Endothelial cell of umbilical vein (primary cell): ENCODE results near the gene P2RX3. TPM values are rescaled to one million over a fixed set of nuclear protein-coding genes. Genes with fewer than 3 reads are reported as not detected.

ENCODE experiments used
- BruUV-seq: library from RNA; stranded (reverse); fragments of 400-500 nt; replicated peaks from 2 replicates; lab custom pipeline; 2021; lab: Mats Ljungman, UMichigan
- CTCF ChIA-PET: fragments of 300-600, 350-600 bp; sonication (Branson Sonifier 250); formaldehyde crosslinking; loops from one replicate; lab custom pipeline; 2021; ENCODE audit warnings: antibody characterized with exemption, inconsistent platforms; lab: Charles Lee
- POLR2A ChIA-PET: fragments of 300-600, 350-600 bp; sonication (Branson Sonifier 250); formaldehyde crosslinking; loops from one replicate; lab custom pipeline; 2021; ENCODE audit warnings: antibody characterized with exemption, inconsistent platforms; lab: Charles Lee
- DNase-seq: peaks from one replicate; pipeline ENCODE4 v3.0.0-alpha.2; 2011; ENCODE audit warnings: low read depth, low spot score
- FAIRE-seq: peaks from 2 replicates; lab custom pipeline; 2011; peaks lifted over from hg19 to GRCh38; lab: Jason Lieb, UNC
- H2AFZ ChIP-seq: 2 replicates; pipeline ENCODE4 v1.6.0; 2012; ENCODE audit warnings: low read depth, low read length, control low read depth, inconsistent platforms
- H3K27ac ChIP-seq: 2 replicates; pipeline ENCODE4 v1.5.1; 2011; ENCODE audit warnings: low read depth, mild to moderate bottlenecking, control low read depth, low read length, moderate library complexity; ENCODE audit not compliant: insufficient read depth
- H3K27me3 ChIP-seq, 2 experiments: 2 replicates each; pipeline versions ENCODE4 v1.6.0 to v1.6.1; 2011; ENCODE audit warnings: low read length in 2 of 2, mixed read lengths in 1 of 2; ENCODE audit not compliant: control insufficient read depth in 2 of 2, insufficient read depth in 2 of 2
- H3K36me3 ChIP-seq, 2 experiments: 2 replicates in 1 of 2; 3 replicates in 1 of 2; pipeline ENCODE4 v1.5.1; 2011; ENCODE audit warnings: low read length in 2 of 2, mild to moderate bottlenecking in 1 of 2, moderate library complexity in 1 of 2; ENCODE audit not compliant: control insufficient read depth in 2 of 2, insufficient read depth in 2 of 2; ENCODE audit errors: extremely low read depth in 1 of 2
- H3K4me1 ChIP-seq: 3 replicates; pipeline ENCODE4 v1.5.1; 2011; ENCODE audit warnings: mild to moderate bottlenecking, low read length; ENCODE audit not compliant: control insufficient read depth, insufficient read depth; ENCODE audit errors: extremely low read depth
- H3K4me2 ChIP-seq: 2 replicates; pipeline ENCODE4 v1.6.1; 2011; ENCODE audit warnings: low read length, control low read depth, mixed read lengths; ENCODE audit not compliant: insufficient read depth
- H3K4me3 ChIP-seq, 3 experiments: fragments of 200-600 bp in 1 of 3; sonication (generic), shearing (Covaris generic) in 1 of 3; replicated peaks in 1 of 3; 2 replicates each; pipeline ENCODE4 v1.5.1; 2011 to 2016; ENCODE audit warnings: control low read depth in 3 of 3, low read length in 3 of 3, mild to moderate bottlenecking in 2 of 3, inconsistent platforms in 1 of 3, low read depth in 1 of 3, moderate library complexity in 1 of 3; ENCODE audit not compliant: insufficient read depth in 1 of 3
- H3K79me2 ChIP-seq: 2 replicates; pipeline ENCODE4 v1.6.0; 2012; ENCODE audit warnings: low read length, inconsistent platforms; ENCODE audit not compliant: control insufficient read depth, insufficient read depth
- H3K9ac ChIP-seq: replicated peaks from 2 replicates; pipeline ENCODE3; 2011; ENCODE audit warnings: low read length, control low read depth; ENCODE audit not compliant: insufficient read depth; ENCODE audit errors: extremely low read depth
- H3K9me1 ChIP-seq: replicated peaks from 3 replicates; pipeline ENCODE4 v1.6.0; 2011; ENCODE audit warnings: mild to moderate bottlenecking, low read length; ENCODE audit not compliant: control insufficient read depth, insufficient read depth; ENCODE audit errors: extremely low read depth
- H3K9me3 ChIP-seq: replicated peaks from 2 replicates; pipeline ENCODE4 v1.5.1; 2012; ENCODE audit warnings: low read length, inconsistent platforms; ENCODE audit not compliant: control insufficient read depth, insufficient read depth
- H4K20me1 ChIP-seq: replicated peaks from 2 replicates; pipeline ENCODE3; 2011; ENCODE audit warnings: mild to moderate bottlenecking, low read length; ENCODE audit not compliant: control insufficient read depth, insufficient read depth; ENCODE audit errors: extremely low read depth
- EZH2 ChIP-seq: IDR thresholded peaks from 2 replicates; pipeline ENCODE4 v1.6.1; 2012; ENCODE audit warnings: borderline replicate concordance, low read depth, mild to moderate bottlenecking, moderate library complexity, low read length, inconsistent platforms; ENCODE audit not compliant: severe bottlenecking
- FOS ChIP-seq: IDR thresholded peaks from 2 replicates; pipeline ENCODE4 v1.6.1; 2011; ENCODE audit warnings: mild to moderate bottlenecking, low read length, moderate library complexity, borderline replicate concordance; ENCODE audit not compliant: insufficient read depth
- GATA2 ChIP-seq: IDR thresholded peaks from 2 replicates; pipeline ENCODE4 v1.7.0; 2011; ENCODE audit warnings: low read depth, mild to moderate bottlenecking, moderate library complexity, mixed read lengths, low read length; ENCODE audit not compliant: insufficient read length, insufficient read depth
- JUN ChIP-seq: IDR thresholded peaks from 2 replicates; pipeline ENCODE4 v1.6.1; 2011; ENCODE audit warnings: borderline replicate concordance, low read depth; ENCODE audit not compliant: insufficient read length, insufficient read depth
- MYC ChIP-seq: IDR thresholded peaks from one replicate; pipeline ENCODE4 v1.6.1; 2011; ENCODE audit warnings: mild to moderate bottlenecking, low read depth, low read length
- POLR2A ChIP-seq: IDR thresholded peaks from 2 replicates; pipeline ENCODE4 v1.6.1; 2012; ENCODE audit warnings: low read depth, mild to moderate bottlenecking, control low read depth, low read length
- POLR2AphosphoS5 ChIP-seq: IDR thresholded peaks from 2 replicates; pipeline ENCODE4 v1.6.1; 2012; ENCODE audit warnings: low read depth, mild to moderate bottlenecking, control low read depth, low read length, moderate library complexity; ENCODE audit not compliant: insufficient read depth
- dilution Hi-C: fragments of 300-500 bp; cut with MboI; formaldehyde crosslinking; loops from one replicate; pipeline ENCODE4 v1.15.0; 2019; ENCODE audit warnings: low sequenced_read_pairs; ENCODE audit not compliant: extremely low pct_ligation_motif_present
- intact Hi-C: fragments of 100-400 bp; cut with micrococcal nuclease; formaldehyde crosslinking; loops from one replicate; pipeline ENCODE4 v1.10.0; 2022
- polyA plus RNA-seq, 4 experiments: library from polyadenylated mRNA; depleted of rRNA in 3 of 4; stranded (reverse) in 3 of 4; unstranded in 1 of 4; fragments of >200 nt; gene quantifications; 2 replicates each; pipeline versions ENCODE4 v1.2.1 to v1.2.3, GENCODE V29; 2011 to 2012; ENCODE audit warnings: missing spikeins in 1 of 4
- total RNA-seq: library from RNA; stranded (reverse); gene quantifications from 2 replicates; pipeline ENCODE4 v1.2.3, GENCODE V29; 2021
- TF ChIP-seq, protein P1 (sequence below): IDR thresholded peaks from 2 replicates; pipeline ENCODE4 v1.6.1; 2011; ENCODE audit not compliant: insufficient read depth, insufficient read length
- TF ChIP-seq, protein P2 (sequence below), 2 donors: IDR thresholded peaks; 1 replicate in 1 of 2; 2 replicates in 1 of 2; pipeline ENCODE4 v1.5.1; 2011; ENCODE audit warnings: low read length in 2 of 2, mild to moderate bottlenecking in 2 of 2, moderate library complexity in 2 of 2, control low read depth in 1 of 2, inconsistent platforms in 1 of 2, low read depth in 1 of 2; ENCODE audit not compliant: insufficient read depth in 1 of 2; ENCODE audit errors: extremely low read depth in 1 of 2

The P2RX3 gene
- total and polyA plus RNA-seq, 2 donors (not counting 3 experiments of a cell fraction or from before 2014, with no cell fraction given): not detected

DNA sequence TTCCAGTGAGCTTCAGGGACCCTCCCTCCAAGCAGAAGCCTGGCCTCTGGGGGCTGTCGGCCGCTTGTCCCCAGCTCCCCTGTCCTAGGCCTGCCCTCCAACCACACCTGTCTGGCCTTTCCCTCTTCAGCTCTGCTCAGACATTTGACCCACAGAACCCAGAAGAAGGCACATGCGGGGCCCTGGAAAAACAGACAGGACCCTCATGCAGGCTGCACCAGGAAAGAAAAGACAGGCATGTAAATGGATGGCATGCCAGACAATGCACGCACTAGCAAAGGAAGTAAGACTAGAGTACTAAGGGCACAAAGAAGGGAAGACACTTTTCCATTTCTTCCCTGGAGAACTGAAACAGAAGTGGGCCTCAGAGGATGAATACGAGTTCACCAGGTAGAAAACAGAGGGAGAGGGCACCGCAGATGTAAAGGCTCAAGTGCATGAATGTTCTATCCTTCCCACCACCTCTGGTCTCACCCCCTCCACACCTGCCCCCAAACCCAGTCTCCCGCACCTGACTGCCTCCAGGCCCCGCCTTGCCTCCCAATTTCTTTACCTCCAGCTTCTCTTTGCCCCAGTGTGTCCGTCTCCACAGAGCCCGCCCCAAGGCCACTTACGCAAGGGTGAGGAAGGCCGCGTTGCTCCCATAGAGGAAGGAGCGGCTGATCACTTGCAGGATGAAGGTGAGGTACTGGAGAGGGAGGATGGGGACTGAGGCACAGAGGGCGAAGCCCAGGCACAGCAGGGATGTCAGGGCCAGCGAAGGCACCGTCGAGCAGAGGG is 71.4 kb downstream of the P2RX3 start:
- no TSS peak for BruUV-seq
- Histone ChIP-seq H3K79me2 (no peaks in the 10 kb centered on the region), H2AFZ (no peak overlapping the region), H3K9me3 (no peaks in the 10 kb centered on the region), H3K9ac (no peak overlapping the region), H4K20me1 (no peaks in the 10 kb centered on the region), H3K4me3 (no peak overlapping the region), H3K4me2 (no peak overlapping the region), H3K36me3 (peaks cover 4 to 14% of the 10 kb centered on the region in 2 experiments), H3K4me1 (peaks cover 43% of the 10 kb centered on the region), H3K27me3 (no peaks in the 10 kb centered on the region), H3K27ac (no peak overlapping the region), H3K9me1 (no peaks in the 10 kb centered on the region)
- ChIA-PET CTCF (no interaction called here), POLR2A (no interaction called here)
- no peak for FAIRE-seq
- no peak for DNase-seq
- intact Hi-C loops (loop anchor here (5.0 kb wide), 2 partner anchors 48 to 62 kb away; no protein-coding TSS in a partner anchor), dilution Hi-C loops (no loop called here)
- no peak for TF ChIP-seq POLR2AphosphoS5
- no peak for TF ChIP-seq POLR2A
- TF ChIP-seq, protein P1, sequence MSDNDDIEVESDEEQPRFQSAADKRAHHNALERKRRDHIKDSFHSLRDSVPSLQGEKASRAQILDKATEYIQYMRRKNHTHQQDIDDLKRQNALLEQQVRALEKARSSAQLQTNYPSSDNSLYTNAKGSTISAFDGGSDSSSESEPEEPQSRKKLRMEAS: no peak
- no peak for TF ChIP-seq FOS
- no peak for TF ChIP-seq GATA2
- TF ChIP-seq MYC: no peak
- no peak for TF ChIP-seq EZH2
- no peak for TF ChIP-seq JUN
- TF ChIP-seq, protein P2, sequence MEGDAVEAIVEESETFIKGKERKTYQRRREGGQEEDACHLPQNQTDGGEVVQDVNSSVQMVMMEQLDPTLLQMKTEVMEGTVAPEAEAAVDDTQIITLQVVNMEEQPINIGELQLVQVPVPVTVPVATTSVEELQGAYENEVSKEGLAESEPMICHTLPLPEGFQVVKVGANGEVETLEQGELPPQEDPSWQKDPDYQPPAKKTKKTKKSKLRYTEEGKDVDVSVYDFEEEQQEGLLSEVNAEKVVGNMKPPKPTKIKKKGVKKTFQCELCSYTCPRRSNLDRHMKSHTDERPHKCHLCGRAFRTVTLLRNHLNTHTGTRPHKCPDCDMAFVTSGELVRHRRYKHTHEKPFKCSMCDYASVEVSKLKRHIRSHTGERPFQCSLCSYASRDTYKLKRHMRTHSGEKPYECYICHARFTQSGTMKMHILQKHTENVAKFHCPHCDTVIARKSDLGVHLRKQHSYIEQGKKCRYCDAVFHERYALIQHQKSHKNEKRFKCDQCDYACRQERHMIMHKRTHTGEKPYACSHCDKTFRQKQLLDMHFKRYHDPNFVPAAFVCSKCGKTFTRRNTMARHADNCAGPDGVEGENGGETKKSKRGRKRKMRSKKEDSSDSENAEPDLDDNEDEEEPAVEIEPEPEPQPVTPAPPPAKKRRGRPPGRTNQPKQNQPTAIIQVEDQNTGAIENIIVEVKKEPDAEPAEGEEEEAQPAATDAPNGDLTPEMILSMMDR (IDR thresholded peaks at IDR 0.05; ENCODE audit: extremely low read depth in 1 of 2, insufficient read depth in 1 of 2, low read depth in 1 of 2, low read length in 2 of 2): no peak
